ENCODE measurements around the gene ABCA13.
"Not testable (repeated sequence)": the region's sequence is repeated elsewhere in the genome, so short reads cannot be mapped to it uniquely, and the experiment has no call there.

The ABCA13 gene

DNA sequence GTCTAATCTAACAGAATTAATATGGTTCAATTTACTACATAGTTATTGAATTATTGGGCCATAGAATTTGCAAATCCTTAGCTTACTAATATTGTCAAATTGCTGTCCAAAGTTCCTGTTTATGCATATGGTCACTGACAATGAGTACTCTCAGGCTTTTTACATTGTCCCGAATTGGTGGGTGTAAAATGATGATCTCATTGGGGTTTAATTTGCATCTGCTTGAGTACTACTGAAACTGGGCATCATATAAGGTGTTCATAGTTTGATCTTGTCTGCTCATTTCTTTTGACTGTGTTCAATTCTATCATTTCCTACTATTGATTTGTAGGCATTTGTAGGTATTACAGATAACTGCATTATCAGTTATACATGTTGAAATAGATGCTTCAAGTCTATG is 12.7 kb downstream of the ABCA13 start:
- no peak for DNase-seq (ENCODE audit: extremely low read depth, low read depth)
- no peak for TF ChIP-seq CTCF (IDR thresholded peaks at IDR 0.05; ENCODE audit: low read depth, low read length)

GRCh38 chr7:48188776-48189520 is 17.7 kb downstream of the ABCA13 start:
- no peak for DNase-seq (ENCODE audit: extremely low read depth, low read depth)
- TF ChIP-seq CTCF (IDR thresholded peaks at IDR 0.05; ENCODE audit: low read depth, low read length), result no peak

DNA sequence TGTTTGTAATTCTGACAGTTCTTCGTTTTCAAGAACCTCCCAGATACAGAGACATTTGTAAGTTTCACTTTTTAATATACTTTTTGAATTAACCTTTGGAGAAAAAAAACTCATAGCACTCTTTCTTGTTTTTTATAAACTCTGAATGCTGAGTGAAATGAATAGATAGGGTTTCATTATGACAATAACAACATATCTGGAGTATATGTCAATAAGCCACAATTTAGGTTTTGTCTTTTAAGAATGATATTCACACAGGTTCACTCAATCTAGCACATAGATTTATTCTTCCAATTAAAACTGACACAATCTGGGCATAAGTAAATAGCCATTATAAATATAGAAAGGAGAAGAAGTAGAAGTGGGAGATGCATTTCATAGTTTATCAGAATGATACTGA is 21.7 kb downstream of the ABCA13 start:
- TF ChIP-seq CTCF (IDR thresholded peaks at IDR 0.05; ENCODE audit: low read depth, low read length), result no peak
- no peak for DNase-seq (ENCODE audit: extremely low read depth, low read depth)

GRCh38 chr7:48193421-48193820 is 22.2 kb downstream of the ABCA13 start:
- DNase-seq (ENCODE audit: extremely low read depth, low read depth), result no peak
- no peak for TF ChIP-seq CTCF (IDR thresholded peaks at IDR 0.05; ENCODE audit: low read depth, low read length)

DNA sequence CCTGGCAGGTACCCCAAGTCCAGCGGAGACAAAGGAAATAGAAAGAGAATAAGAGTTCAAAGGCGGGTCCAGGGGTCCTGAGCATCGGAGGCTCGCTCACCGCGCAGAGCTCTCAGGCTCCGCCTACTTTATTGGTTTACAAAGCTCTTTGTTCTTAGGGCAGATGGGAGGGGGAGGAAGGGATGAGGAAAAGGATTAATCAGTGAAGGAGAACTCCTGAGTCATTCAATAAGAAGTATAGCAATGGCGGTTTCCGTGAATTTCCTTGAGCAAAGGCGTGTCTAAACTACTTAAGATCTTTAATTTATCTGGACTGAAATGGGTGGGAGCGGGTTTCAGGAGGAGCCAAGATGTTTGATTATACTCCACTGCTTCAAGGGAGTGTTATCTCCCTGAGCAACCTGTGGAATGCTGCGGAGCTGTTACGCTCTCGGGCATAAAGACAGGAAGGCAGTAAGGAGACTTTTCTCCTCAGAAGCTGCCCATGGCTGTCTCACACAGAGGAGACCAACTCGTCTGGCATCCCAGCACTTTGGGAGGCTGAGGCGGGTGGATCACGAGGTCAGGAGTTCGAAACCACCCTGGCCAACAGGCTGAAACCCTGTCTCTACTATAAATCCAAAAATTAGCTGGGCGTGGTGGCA is 29.8 kb downstream of the ABCA13 start:
- DNase-seq (ENCODE audit: extremely low read depth, low read depth), result not testable (repeated sequence)

- not testable (repeated sequence) for DNase-seq (ENCODE audit: extremely low read depth, low read depth)
These were observed 31.7 kb downstream of the ABCA13 start for GRCh38 chr7:48202916-48203315.

- DNase-seq (ENCODE audit: extremely low read depth, low read depth), result no peak
- no peak for TF ChIP-seq CTCF (IDR thresholded peaks at IDR 0.05; ENCODE audit: low read depth, low read length)
These were observed 36.0 kb downstream of the ABCA13 start for GRCh38 chr7:48207155-48207675.

GRCh38 chr7:48209004-48209600 is 37.8 kb downstream of the ABCA13 start:
- DNase-seq (ENCODE audit: extremely low read depth, low read depth), result no peak

More at GRCh38 chr7:48209004-48209600, 37.8 kb downstream of the ABCA13 start:
- TF ChIP-seq CTCF (IDR thresholded peaks at IDR 0.05; ENCODE audit: low read depth, low read length), result no peak
